ENCODE results near the gene SLAIN1.

GRCh38 chr13:77786695-77787287 lies 89.3 kb downstream of the SLAIN1 start:
- TF ChIP-seq POLR2AphosphoS5 (IDR thresholded peaks at IDR 0.05; ENCODE audit: low read depth, low read length) (no peak), SIN3A (IDR thresholded peaks at IDR 0.05; ENCODE audit: borderline replicate concordance, insufficient read depth, low read length) (no peak), TAF1 (IDR thresholded peaks at IDR 0.05; ENCODE audit: borderline replicate concordance, insufficient read depth, low read length) (no peak)

Data from PFSK-1 (cell line).